NCI-H1105 (cell line): ENCODE results near the gene SDR42E1.

ENCODE experiments used
- DNase-seq: peaks from one replicate; lab custom pipeline; 2025; lab: John Stamatoyannopoulos, UW

Gene SDR42E1

GRCh38 chr16:82011199-82011641 is at the start of gene SDR42E1:
SDR42E1 (minus strand) TSS chr16:82011470; CDS start chr16:82000858, 10,612 bp downstream.
- DNase-seq, result peak; percentile 60

GRCh38 chr16:82059983-82060421 is 48.7 kb upstream of the SDR42E1 start:
- no peak for DNase-seq

- DNase-seq, result no peak
These were observed 48.1 kb upstream of the SDR42E1 start for GRCh38 chr16:82059161-82059982.

- DNase-seq, result no peak
These were observed 45.3 kb upstream of the SDR42E1 start for GRCh38 chr16:82056550-82056896.

- peak; percentile 17 for DNase-seq
These were observed 44.7 kb upstream of the SDR42E1 start for GRCh38 chr16:82055728-82056549.

GRCh38 chr16:82055117-82055516 is 43.8 kb upstream of the SDR42E1 start:
- no peak for DNase-seq

- no peak for DNase-seq
These were observed 40.4 kb upstream of the SDR42E1 start for GRCh38 chr16:82051656-82052055.

- DNase-seq, result no peak
These were observed 39.7 kb upstream of the SDR42E1 start for GRCh38 chr16:82050909-82051357.

GRCh38 chr16:82050506-82050905 is 39.2 kb upstream of the SDR42E1 start:
- no peak for DNase-seq

GRCh38 chr16:82049484-82049883 is 38.2 kb upstream of the SDR42E1 start:
- DNase-seq, result no peak

GRCh38 chr16:82047787-82048186 is 36.5 kb upstream of the SDR42E1 start:
- DNase-seq, result no peak

GRCh38 chr16:82047374-82047773 is 36.1 kb upstream of the SDR42E1 start:
- DNase-seq, result no peak

GRCh38 chr16:82046941-82047340 is 35.7 kb upstream of the SDR42E1 start:
- DNase-seq, result no peak

GRCh38 chr16:82046541-82046940 is 35.3 kb upstream of the SDR42E1 start:
- DNase-seq, result no peak

- no peak for DNase-seq
These were observed 34.2 kb upstream of the SDR42E1 start for GRCh38 chr16:82045465-82045864.

- no peak for DNase-seq
These were observed 33.3 kb upstream of the SDR42E1 start for GRCh38 chr16:82044585-82044911.

- DNase-seq, result no peak
These were observed 32.7 kb upstream of the SDR42E1 start for GRCh38 chr16:82043680-82044584.

- DNase-seq, result no peak
These were observed 31.6 kb upstream of the SDR42E1 start for GRCh38 chr16:82042846-82043245.

- no peak for DNase-seq
These were observed 30.9 kb upstream of the SDR42E1 start for GRCh38 chr16:82042144-82042543.

- DNase-seq, result no peak
These were observed 30.3 kb upstream of the SDR42E1 start for GRCh38 chr16:82041542-82041941.

- DNase-seq, result no peak
These were observed 29.0 kb upstream of the SDR42E1 start for GRCh38 chr16:82040296-82040695.

GRCh38 chr16:82037666-82038065 is 26.4 kb upstream of the SDR42E1 start:
- DNase-seq, result no peak
